Panc1 (cell line): ENCODE measurements around the gene CARD8. TPM values are rescaled to one million over a fixed set of nuclear protein-coding genes. Genes with fewer than 3 reads are reported as not detected.

Source experiments
- ATAC-seq: fragments of 200-7000 bp; cut with Tn5 transposase; 2 replicates; pipeline ENCODE4 v1.9.1; 2020; ENCODE audit warnings: mild to moderate bottlenecking, moderate library complexity
- BruUV-seq: library from RNA; stranded (reverse); fragments of 400-500 nt; replicated peaks from 2 replicates; lab custom pipeline; 2021; lab: Mats Ljungman, UMichigan
- CTCF ChIA-PET: fragments of 300-600 bp; sonication (Branson Sonifier 250); formaldehyde crosslinking; loops from one replicate; lab custom pipeline; 2022; ENCODE audit warnings: antibody characterized with exemption; lab: Charles Lee
- POLR2A ChIA-PET: fragments of 300-600 bp; sonication (Branson Sonifier 250); formaldehyde crosslinking; loops from one replicate; lab custom pipeline; 2022; ENCODE audit warnings: antibody characterized with exemption; lab: Charles Lee
- DNase-seq: peaks from one replicate; pipeline ENCODE4 v3.0.0-alpha.2; 2010; ENCODE audit warnings: low read depth, low spot score
- H3K27ac ChIP-seq: 2 replicates; pipeline ENCODE4 v1.5.1; 2011; ENCODE audit warnings: mild to moderate bottlenecking, low read length, inconsistent platforms
- H3K27me3 ChIP-seq: fragments of 200-500 bp; sonication (Bioruptor generic); 2 replicates; pipeline ENCODE4 v1.6.0; 2014; ENCODE audit warnings: low read length, inconsistent platforms; ENCODE audit not compliant: control insufficient read depth, insufficient read depth
- H3K36me3 ChIP-seq: fragments of 200-500 bp; sonication (Bioruptor generic); 2 replicates; pipeline ENCODE4 v1.5.1; 2014; ENCODE audit warnings: inconsistent platforms, mild to moderate bottlenecking, low read length, moderate library complexity; ENCODE audit not compliant: control insufficient read depth, insufficient read depth
- H3K4me1 ChIP-seq: 2 replicates; pipeline ENCODE4 v1.5.1; 2011; ENCODE audit warnings: inconsistent platforms, mild to moderate bottlenecking, low read length, moderate library complexity; ENCODE audit not compliant: control insufficient read depth, insufficient read depth
- H3K4me3 ChIP-seq, 2 experiments: 2 replicates each; pipeline ENCODE4 v1.5.1; 2011 to 2012; ENCODE audit warnings: low read depth in 2 of 2, low read length in 2 of 2, mild to moderate bottlenecking in 2 of 2, inconsistent platforms in 1 of 2, moderate library complexity in 1 of 2
- H3K9me3 ChIP-seq: fragments of 200-500 bp; sonication (Bioruptor generic); 2 replicates; pipeline ENCODE4 v1.5.1; 2014; ENCODE audit warnings: low read depth, mild to moderate bottlenecking, inconsistent platforms, low read length, moderate library complexity; ENCODE audit not compliant: control insufficient read depth, insufficient read depth
- CTCF ChIP-seq: fragments of 450-650 bp; IDR thresholded peaks from 2 replicates; pipeline ENCODE4 v1.5.1; 2017; ENCODE audit warnings: mild to moderate bottlenecking
- POLR2AphosphoS5 ChIP-seq: IDR thresholded peaks from 2 replicates; pipeline ENCODE4 v1.6.1; 2012; ENCODE audit warnings: mild to moderate bottlenecking, low read depth, low read length, moderate library complexity
- REST ChIP-seq, 2 experiments: IDR thresholded peaks; 2 replicates each; pipeline ENCODE4 v1.6.1; 2011 to 2012; ENCODE audit warnings: low read depth in 2 of 2, control low read depth in 1 of 2, low read length in 1 of 2, mild to moderate bottlenecking in 1 of 2, moderate library complexity in 1 of 2; ENCODE audit not compliant: insufficient read depth in 1 of 2
- SIN3A ChIP-seq: IDR thresholded peaks from 2 replicates; pipeline ENCODE4 v1.6.1; 2012; ENCODE audit warnings: low read depth, mild to moderate bottlenecking, low read length, moderate library complexity, borderline replicate concordance; ENCODE audit not compliant: insufficient read depth
- TCF7L2 ChIP-seq: IDR thresholded peaks from 2 replicates; pipeline ENCODE4 v1.6.1; 2011; ENCODE audit warnings: mild to moderate bottlenecking, low read depth, low read length, inconsistent platforms
- in situ Hi-C: cut with HindIII; loops from 2 replicates; pipeline ENCODE4 v1.10.0; 2016; ENCODE audit warnings: low sequenced_read_pairs, low pct_unique_long_range_greater_than_20kb
- intact Hi-C: fragments of 100-400 bp; cut with micrococcal nuclease; formaldehyde crosslinking; loops from one replicate; pipeline ENCODE4 v1.10.0; 2022; ENCODE audit not compliant: unreplicated experiment
- total RNA-seq: library from RNA; stranded (reverse); gene quantifications from one replicate; pipeline ENCODE4 v1.2.1, GENCODE V29; 2021; ENCODE audit not compliant: unreplicated experiment

The CARD8 gene
- total RNA-seq, 1 experiment from 2014 or later = 19.9 TPM

- H3K27ac ChIP-seq = no peak overlapping the region
- no peak for DNase-seq
- no peak overlapping the region for H3K4me3 ChIP-seq
- no TSS peak for BruUV-seq
- intact Hi-C loops (no loop called here), in situ Hi-C loops (no loop called here)
- ATAC-seq = no peak
- H3K4me1 ChIP-seq = no peaks in the 10 kb centered on the region
- H3K36me3 ChIP-seq = no peaks in the 10 kb centered on the region
- ChIA-PET CTCF (no interaction called here), POLR2A (no interaction called here)
- TF ChIP-seq CTCF = no peak
- TF ChIP-seq SIN3A = no peak
- no peak for TF ChIP-seq REST (IDR thresholded peaks at IDR 0.05; ENCODE audit: insufficient read depth in 1 of 2, low read depth in 2 of 2, low read length in 1 of 2)
- no peak for TF ChIP-seq POLR2AphosphoS5
- TF ChIP-seq TCF7L2 = no peak
- no peaks in the 10 kb centered on the region for H3K27me3 ChIP-seq
- no peaks in the 10 kb centered on the region for H3K9me3 ChIP-seq
Observed at GRCh38 chr19:48239582-48240141, 16.1 kb downstream of the CARD8 start.

- no TSS peak for BruUV-seq
- Histone ChIP-seq H3K4me1 (no peaks in the 10 kb centered on the region), H3K4me3 (no peak overlapping the region), H3K9me3 (no peaks in the 10 kb centered on the region), H3K27me3 (no peaks in the 10 kb centered on the region), H3K27ac (no peak overlapping the region), H3K36me3 (no peaks in the 10 kb centered on the region)
- in situ Hi-C loops (no loop called here), intact Hi-C loops (no loop called here)
- TF ChIP-seq TCF7L2 (no peak), POLR2AphosphoS5 (no peak), REST (IDR thresholded peaks at IDR 0.05; ENCODE audit: insufficient read depth in 1 of 2, low read depth in 2 of 2, low read length in 1 of 2) (no peak)
- no peak for DNase-seq
- POLR2A ChIA-PET = no interaction called here
- CTCF ChIA-PET = no interaction called here
- ATAC-seq = no peak
Observed at GRCh38 chr19:48239120-48239519, 16.6 kb downstream of the CARD8 start.
